Measurements from ENCODE around the gene ANKK1.

Gene ANKK1

DNA sequence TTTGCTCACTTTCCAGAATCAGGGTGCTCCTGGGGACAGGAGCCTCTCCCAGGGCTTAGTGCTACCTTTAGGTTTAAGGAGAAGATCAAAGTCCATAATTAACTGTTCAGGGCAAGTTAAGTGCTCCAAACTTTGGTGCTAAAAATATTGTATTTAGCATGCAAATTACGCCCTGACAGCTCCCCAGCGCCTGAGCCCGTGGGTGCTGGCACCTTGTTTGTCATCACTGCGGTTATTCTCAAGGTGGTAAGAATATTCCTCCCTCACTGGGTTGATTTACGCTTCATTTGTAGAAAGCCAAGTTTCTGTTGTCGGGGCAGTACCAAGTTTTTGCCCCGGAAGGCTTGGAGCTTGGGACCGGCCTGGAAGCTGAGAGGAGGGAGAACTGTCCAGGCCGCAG lies 21.3 kb downstream of the ANKK1 start:
- no peak for DNase-seq (ENCODE audit: low read depth, low spot score)

DNA sequence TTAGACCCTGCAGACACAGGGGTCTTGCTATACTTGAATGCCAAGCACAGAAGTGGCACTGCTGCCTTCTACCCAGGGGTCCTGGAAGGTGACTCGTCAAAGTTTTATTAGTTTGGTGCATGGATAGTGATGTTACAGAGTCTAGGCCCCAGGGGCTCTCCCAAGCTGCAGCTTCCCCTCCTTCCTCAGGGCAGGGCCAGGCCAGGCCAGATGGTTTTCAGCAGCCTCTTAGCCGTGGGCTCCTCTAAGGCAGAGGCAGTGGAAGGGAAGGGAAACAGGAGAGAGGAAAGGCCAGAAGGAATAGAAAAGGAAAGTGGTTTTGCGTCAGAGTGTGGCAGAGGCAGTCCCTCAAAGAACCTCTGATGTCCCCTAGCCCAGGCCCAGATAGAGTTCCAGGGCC lies 21.9 kb downstream of the ANKK1 start:
- no peak for DNase-seq (ENCODE audit: low read depth, low spot score)

DNA sequence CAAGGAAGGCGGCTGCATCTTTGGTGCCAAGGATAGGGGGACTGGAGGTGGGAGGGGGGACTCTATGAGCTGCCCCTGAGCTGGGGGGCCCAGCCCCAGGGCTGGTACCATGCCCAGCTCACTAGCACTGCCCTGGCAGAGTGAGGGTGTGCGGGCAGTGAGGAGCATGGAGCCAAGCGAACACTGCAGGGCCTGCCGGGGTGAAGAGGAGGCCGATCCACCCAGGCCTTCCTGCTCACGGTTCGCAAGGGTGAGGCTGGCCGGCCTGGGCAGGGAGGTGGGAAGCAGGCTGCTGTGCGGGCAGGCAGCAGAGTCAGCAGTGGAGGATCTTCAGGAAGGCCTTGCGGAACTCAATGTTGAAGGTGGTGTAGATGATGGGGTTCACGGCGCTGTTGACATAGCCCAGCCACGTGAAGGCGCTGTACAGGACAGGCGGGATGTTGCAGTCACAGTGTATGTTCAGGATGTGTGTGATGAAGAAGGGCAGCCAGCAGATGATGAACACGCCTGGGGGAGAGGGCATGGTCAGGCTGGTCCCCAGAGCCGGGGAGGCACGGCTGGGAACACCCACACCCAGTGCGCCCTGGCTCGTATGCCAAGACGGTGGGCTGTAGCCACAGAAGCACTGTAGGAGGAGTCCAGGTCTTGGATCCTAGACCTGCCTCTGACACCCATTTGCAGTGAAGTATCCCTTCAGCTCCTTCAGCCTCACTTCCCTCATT lies 23.0 kb downstream of the ANKK1 start:
- DNase-seq (ENCODE audit: low read depth, low spot score) = no peak

DNA sequence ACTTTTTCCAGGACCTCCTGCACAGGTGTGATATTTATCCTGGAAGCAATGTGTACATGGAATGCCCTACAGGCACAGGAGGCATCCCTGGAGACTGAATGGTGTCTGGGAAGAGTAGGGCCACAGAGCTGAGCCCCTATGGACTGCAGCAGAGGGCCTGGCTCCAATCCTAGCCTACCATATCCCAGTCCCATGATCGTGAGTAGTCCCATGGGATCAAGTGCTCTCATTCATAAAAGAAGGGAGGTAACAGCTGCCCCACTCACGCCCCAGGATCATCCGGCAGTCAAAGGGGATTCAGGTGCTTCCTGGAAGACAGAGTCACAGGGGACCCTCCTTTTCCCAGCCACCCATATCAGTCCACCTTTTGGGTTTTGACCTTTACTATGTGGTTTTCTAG lies 24.0 kb downstream of the ANKK1 start:
- no peak for DNase-seq (ENCODE audit: low read depth, low spot score)

DNA sequence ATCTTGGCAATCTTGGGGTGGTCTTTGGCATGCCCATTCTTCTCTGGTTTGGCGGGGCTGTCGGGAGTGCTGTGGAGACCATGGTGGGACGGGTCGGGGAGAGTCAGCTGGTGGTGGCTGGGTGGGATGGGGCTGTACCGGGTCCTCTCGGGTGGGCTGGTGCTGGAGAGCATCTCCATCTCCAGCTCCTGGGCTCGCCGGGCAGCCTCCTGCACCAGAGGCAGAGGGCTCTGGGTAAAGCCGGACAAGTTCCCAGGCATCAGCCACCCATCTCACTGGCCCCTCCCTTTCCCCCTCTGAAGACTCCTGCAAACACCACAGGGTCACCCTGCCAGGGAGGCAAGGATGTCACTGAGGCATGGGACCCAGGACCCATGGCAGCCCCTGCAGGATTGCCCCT lies 25.1 kb downstream of the ANKK1 start:
- no peak for DNase-seq (ENCODE audit: low read depth, low spot score)

DNA sequence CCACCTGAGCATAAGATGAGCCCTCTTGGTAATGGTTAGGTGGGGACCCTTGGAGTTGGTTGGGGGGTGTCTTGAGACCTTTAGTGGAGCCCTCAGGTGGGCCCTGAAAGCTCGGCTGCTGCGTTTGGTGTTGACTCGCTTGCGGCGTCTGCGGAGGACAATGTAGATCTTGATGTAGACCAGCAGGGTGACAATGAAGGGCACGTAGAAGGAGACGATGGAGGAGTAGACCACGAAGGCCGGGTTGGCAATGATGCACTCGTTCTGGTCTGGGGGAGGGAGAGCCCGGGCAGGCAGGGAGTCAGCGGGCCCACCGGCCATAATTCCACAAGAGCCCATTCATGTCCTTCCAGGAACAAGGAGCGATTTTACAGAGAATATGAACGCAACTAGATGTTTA lies 27.8 kb downstream of the ANKK1 start:
- DNase-seq (ENCODE audit: low read depth, low spot score) = no peak

DNA sequence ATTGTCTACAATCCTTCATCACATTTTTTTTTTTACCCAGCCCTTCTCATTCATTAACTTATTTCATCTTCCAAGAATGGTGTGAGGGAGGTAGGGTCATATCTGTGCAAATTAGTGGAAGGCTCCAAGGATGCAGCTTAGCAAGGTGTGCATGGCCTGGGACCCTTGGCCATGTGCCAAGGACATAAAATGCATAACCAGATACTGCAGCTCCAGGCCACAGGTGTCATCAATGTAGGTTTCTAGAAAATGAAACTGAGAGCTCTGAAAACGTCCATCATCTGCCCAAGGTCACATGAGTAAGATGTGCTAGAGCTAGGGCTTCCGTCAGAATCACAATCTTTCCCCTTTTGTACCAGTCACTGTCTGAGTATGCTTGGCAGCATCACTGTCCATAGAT lies 29.8 kb downstream of the ANKK1 start:
- DNase-seq (ENCODE audit: low read depth, low spot score) = no peak

DNA sequence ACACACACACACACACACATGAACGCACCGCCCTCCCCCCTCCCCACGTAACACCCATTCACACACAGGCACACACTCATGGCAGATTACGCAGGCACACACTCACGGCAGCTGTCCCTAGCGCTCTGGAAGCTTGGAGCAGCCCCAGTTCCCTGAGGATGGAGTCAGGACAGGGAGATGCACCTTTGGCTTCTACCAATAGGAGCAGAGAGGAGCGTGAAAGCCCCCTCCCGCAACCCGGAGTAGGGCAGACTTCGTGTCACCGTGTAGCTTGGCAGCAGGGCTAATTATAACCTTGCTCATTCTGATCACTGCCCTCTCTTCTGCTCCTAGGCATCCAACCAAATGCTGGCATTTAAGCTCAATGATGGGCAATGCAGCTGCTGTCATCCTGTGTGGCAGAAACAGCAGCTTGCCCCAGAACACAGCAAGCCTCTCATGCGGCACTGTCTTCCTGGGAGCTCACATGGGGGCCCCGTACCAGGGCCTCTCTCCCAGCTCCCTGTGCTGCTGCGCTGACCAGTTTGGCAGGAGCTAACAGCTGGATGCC lies 31.9 kb downstream of the ANKK1 start:
- no peak for DNase-seq (ENCODE audit: low read depth, low spot score)

DNA sequence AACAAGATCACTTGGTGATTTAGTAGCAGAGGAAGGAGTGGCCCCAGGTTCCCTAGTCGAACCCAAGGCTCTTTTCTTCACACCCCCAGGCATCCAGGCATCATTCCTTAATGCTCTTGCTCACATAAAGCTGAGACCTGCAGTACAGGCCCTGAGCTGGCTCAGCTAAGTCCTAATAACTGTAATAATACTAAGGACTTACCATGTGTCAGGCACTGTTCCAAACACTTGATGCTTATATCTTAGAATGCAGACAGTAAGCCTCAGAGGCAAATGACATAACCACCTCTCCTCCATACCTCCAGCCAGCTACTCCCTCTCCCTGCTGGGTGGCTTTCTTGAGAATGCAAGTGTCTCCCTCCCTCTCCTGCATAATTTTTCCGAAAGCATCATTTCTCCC lies 33.2 kb downstream of the ANKK1 start:
- no peak for DNase-seq (ENCODE audit: low read depth, low spot score)

DNA sequence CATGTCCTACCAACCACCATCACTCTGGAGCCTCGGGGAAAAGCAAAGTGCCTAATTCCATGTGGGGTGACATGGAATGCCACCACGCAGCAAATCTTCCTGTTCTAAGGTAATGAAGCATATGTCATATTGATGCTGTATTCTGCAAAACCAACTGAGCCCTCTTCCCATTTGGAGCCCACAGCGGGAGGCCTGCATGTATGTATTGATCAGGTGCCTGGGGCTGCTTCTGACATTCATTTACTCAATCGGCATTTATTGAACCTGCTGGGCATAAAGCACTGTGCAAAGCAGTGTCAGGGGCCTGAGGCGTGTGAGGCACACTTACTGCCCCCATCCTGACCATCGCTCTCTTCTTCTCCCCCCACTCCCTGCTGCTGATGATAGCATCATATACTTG lies 39.1 kb downstream of the ANKK1 start:
- no peak for DNase-seq (ENCODE audit: low read depth, low spot score)

DNA sequence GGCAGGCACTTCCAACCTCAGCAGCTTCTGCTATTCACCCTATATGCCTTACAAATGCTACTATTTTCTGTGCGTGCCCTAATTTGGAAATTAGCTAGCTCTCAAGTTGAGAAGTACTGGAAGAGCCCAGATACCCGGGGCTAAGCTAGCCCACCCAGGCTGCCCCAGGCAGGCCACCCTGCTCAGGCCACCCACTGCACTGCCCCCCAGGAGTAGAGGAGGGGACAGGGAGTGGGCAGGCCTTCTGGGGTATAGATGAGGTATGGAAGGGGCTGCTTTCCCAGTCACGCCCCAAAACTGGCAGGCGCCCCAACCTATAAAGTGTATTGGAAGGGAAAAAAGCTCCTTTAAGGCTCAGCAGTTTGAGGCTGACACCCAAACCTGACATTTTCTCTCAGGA lies 44.2 kb downstream of the ANKK1 start:
- no peak for DNase-seq (ENCODE audit: low read depth, low spot score)

DNA sequence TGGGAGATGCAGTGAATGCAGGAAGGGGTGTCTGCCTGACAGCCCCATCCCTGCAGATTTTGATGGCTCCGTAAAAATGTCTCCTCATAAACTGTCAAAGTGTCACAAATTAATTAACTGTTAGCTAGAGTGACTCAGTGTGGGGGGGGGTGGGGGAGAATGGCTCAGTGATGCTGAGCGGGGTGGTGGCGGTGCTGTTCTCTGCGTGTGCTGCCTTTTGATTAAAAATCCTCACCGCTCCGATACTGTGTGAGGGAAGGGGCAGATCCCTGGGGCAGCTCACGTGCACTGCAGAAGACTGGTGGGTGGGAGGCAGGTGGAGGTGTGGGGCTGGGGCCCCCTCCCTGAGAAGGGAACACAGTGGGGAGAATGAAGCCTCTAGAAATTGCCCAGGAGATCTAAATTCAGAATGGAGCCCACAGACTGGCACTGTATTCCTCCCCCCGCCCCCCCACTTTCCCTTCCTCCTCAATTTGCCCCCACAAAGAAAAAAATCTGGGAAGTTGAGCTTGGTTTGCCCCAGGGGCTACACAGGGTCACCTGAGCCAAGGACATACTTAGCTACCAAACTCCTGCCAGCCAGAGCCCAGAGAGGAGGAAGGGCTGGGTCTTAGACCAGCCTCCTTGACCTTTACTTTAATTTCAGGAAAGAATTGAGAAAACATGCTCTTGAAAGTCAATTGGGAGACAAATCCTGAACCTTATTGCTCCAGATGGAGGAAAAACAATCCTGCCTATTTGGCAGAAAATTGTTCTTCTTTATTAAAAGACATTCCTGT lies 47.8 kb downstream of the ANKK1 start:
- DNase-seq (ENCODE audit: low read depth, low spot score) = no peak

DNA sequence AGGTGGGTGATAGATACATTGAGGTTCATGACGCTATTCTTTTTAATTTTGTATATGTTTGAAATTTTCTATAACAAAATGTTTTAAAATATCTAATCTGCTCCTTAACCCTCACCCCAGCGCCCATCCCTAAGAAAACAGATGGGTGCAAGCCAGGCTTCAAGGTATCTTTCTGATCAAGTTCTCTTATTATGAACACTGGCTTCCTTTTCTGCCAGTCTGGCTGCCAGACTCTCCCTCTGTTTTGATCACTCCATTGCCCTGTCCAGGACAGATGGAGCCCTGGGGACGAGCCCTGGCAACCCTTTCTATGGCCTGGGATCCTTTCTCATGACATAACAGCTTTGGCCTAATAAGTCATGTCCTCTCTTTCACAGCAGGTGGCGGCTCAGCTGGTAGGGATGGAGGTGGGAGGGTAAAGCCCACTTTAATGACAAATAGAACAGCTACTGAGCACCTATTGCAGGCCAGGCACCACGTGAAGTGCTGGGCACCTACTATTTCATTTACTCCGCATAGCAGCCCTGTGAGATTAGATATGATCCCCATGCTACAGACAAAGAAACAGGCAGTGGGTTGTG lies 49.2 kb downstream of the ANKK1 start:
- DNase-seq (ENCODE audit: low read depth, low spot score) = no peak

DNA sequence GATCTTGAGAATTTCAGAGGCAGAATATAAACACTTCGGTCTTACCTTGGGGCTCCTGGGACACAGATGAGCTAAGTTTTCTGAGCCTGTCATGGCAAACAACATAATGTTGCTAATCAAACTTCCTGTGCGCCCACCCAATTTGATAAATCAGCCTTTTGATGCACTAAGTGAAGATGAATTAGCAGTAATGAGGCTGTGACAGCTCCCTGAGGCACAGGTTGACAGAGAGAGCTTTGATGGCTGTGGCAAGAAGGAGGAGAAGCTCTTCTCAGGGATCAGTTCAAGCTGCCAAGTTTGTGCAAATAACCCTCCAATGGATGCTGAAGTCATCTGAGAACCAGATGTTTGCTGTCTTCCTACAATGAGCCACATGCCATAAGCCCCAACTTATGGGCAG lies 53.2 kb downstream of the ANKK1 start:
- DNase-seq (ENCODE audit: low read depth, low spot score) = no peak

DNA sequence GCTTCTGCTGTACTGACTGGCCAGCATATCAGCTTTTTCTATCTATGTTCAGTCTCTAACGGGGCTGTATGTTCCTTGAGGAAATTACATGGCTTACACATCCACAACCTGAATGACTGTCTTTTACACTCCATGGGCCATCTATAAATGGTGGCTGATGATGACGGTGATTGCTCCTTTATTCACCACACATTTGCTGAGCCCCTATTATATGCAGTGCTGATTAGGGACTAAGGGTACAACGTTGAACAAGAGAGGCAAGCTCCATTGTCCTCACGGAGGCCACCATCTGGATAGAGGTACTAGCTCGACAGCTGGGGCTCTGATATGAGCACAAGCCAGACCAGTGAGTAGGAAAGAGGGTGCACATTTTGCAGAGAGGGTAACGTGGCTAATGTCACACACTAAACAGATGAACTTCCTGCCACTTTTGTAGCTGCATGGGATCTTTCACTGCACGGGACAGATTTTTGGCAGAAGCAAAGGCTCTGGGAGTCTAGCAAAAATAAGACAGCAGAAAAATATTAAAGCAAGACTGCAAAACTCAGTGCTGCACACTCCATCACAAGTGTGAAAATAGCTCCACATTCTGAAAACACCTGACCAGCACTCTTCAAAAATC lies 57.0 kb downstream of the ANKK1 start:
- no peak for DNase-seq (ENCODE audit: low read depth, low spot score)

DNA sequence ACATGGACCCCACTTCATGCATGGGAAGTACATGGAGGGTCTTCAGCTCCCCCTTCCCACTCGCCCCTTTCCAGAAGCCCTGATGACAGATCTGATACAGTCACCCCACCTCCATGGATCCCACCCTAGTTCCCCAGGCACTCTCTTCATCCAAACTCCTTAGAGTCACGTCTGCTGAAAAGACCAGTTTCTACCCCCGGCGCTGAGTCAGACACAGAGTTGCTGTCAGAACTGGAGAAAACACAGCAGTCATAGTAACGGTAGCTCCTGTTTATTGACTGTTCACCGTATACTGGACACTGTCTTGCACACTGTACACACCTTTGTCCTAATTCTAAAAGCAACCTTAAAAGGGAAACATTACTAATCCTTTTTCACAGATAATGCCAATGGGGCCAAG lies 58.5 kb downstream of the ANKK1 start:
- DNase-seq (ENCODE audit: low read depth, low spot score) = no peak

DNA sequence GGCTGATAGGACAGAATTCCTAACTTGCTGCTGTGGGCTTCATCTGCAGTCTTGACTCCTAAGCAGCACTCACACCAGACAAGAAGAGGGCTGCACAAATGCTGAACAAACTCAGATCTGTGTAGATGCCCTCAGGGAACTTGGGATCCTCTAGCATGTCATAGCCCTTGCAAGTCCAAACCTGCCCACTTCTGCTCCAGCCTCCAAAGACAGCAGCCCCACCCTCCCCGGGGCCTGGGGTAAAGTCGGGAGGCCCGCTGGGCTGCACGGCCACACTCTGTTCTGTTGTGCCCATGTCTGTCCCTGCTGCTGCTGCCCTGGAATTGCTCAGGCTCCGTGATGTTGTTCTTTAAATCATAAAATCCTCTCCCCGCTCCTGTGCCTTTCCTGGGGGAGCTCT lies 59.4 kb downstream of the ANKK1 start:
- DNase-seq (ENCODE audit: low read depth, low spot score) = no peak

DNA sequence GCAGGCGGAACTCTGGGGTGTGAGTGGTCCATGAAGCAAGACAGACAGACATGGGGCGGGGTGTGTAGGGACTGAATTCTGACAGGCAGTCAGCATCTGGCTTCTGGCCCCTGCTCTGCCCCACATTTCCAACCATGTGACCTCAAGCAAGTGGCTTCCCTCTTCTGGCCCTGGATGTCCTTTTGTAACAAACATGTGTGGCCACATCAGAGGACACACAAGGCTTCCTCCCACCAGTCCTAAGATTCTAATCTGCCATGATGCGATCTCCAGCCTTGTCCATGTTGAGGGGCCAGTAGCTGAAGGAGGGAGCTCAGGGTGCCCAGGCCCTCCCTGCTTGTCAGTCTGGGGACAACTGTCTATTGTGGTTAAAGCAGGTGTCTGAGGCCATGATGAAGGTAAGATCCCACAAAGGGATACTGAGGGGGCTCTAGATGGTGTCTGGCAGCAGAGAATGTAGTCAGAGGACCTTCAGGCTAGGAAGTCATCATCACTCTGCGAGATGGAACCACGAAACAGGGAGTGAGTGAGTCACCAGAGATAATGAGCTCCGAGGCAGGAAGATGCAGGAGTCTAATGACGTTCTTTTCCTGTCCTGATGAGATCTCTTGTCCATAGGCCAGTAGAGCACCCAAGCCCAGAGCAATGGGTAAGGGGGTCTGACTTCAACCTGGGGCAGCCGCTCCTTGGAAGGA lies 60.2 kb downstream of the ANKK1 start:
- DNase-seq (ENCODE audit: low read depth, low spot score) = no peak

DNA sequence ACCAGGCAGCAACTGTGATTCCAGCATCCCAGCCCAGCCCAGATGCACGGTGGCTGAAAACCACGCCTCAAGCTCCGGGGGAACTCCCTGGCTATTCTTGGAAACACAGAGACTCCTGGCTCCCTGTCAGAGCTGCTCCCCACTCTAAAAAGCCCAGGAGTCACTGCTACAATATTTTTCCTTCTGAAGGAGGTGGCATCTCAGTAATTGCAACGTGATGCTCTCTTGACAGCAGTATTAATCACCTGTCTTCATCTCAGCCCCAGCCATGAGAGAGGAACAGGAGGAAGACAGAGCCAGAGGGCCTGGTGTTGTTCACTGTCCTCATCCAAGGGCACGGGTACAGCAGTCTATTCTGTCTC lies 60.7 kb downstream of the ANKK1 start:
- DNase-seq (ENCODE audit: low read depth, low spot score) = no peak

DNA sequence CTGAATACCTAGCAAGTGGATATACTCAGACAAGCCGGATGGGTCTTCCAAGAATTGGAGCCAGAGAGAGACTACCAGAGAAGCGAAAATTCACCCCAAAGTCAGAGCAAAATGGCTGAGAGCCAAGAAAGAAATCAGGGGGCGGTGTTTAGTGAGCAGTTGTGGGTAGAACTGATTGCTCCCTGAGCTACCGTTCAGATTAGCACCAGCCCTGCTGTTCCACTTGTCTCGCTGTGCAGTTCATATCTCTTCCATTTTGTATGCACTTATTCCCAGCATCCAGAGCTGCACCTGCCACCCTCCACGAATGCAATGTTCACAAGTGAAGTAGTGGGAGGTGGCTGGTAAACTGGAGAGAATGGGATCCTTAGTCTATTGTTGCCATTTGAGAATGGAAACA lies 62.2 kb downstream of the ANKK1 start:
- no peak for DNase-seq (ENCODE audit: low read depth, low spot score)
